Sciatic nerve (tissue), 2 donors: Measurements from ENCODE around the gene BRD2. TPM values are rescaled to one million over a fixed set of nuclear protein-coding genes. Genes with fewer than 3 reads are reported as not detected.

Experiments used
- ATAC-seq: fragments of 200-7000 bp; cut with Tn5 transposase; one replicate; pipeline ENCODE4 v1.9.1; 2020; ENCODE audit warnings: mild to moderate bottlenecking, moderate library complexity
- DNase-seq: peaks from one replicate; pipeline ENCODE4 v3.0.0-alpha.2; 2020; ENCODE audit warnings: low spot score
- intact Hi-C: fragments of 100-400 bp; cut with DNase I; formaldehyde crosslinking; loops from one replicate; pipeline ENCODE4 v1.14.2; 2022
- total RNA-seq: library from RNA; stranded (reverse); fragmentation: NEBNext Ultra II Directional; extraction: Animal tissue kit (Norgen Biotek cat#: 25700); gene quantifications from one replicate; pipeline ENCODE4 v1.2.1, GENCODE V29; 2021
- donor health status: DM: no; HTN: no; CAD: no.
- donor health status: DM: no; HTN: no; CAD: no.

Gene BRD2
- total RNA-seq, 1 donor from 2014 or later: 188 TPM

GRCh38 chr6:32969685-32970412 lies 1.5 kb downstream of the BRD2 start:
- intact Hi-C loops: no loop called here
- DNase-seq (peak; percentile 88), ATAC-seq (peak; percentile 25)

GRCh38 chr6:32970413-32971241 lies 2.2 kb downstream of the BRD2 start:
- ATAC-seq (peak; percentile 69), DNase-seq (peak; percentile 95)
- intact Hi-C loops: no loop called here

GRCh38 chr6:32971242-32971580 lies 2.8 kb downstream of the BRD2 start:
- DNase-seq: no peak
- ATAC-seq: no peak
- intact Hi-C loops: no loop called here

- intact Hi-C loops: no loop called here
- DNase-seq: peak; percentile 100
- ATAC-seq: peak; percentile 79
These were observed 3.4 kb downstream of the BRD2 start for GRCh38 chr6:32971581-32972352.

- DNase-seq (peak; percentile 77), ATAC-seq (no peak)
- intact Hi-C loops: no loop called here
These were observed 4.2 kb downstream of the BRD2 start for GRCh38 chr6:32972353-32973143.

- peak; percentile 71 for DNase-seq
- intact Hi-C loops: no loop called here
These were observed 5.0 kb downstream of the BRD2 start for GRCh38 chr6:32973144-32974015.

GRCh38 chr6:32974016-32974333 lies 5.6 kb downstream of the BRD2 start:
- intact Hi-C loops: no loop called here
- ATAC-seq: no peak
- no peak for DNase-seq

More at GRCh38 chr6:32973144-32974015, 5.0 kb downstream of the BRD2 start:
- ATAC-seq: no peak

- no peak for DNase-seq
- intact Hi-C loops: no loop called here
These were observed 6.3 kb downstream of the BRD2 start for GRCh38 chr6:32974541-32975308.

GRCh38 chr6:32975886-32976285 lies 7.5 kb downstream of the BRD2 start:
- no peak for DNase-seq
- intact Hi-C loops: no loop called here
- no peak for ATAC-seq

More at GRCh38 chr6:32974541-32975308, 6.3 kb downstream of the BRD2 start:
- no peak for ATAC-seq

GRCh38 chr6:32976334-32977069 lies 8.1 kb downstream of the BRD2 start:
- ATAC-seq (no peak), DNase-seq (no peak)
- intact Hi-C loops: no loop called here

GRCh38 chr6:32977272-32977952 lies 9.0 kb downstream of the BRD2 start:
- no peak for DNase-seq
- no peak for ATAC-seq
- intact Hi-C loops: no loop called here

GRCh38 chr6:32977953-32978324 lies 9.5 kb downstream of the BRD2 start:
- DNase-seq (no peak), ATAC-seq (no peak)
- intact Hi-C loops: no loop called here

- DNase-seq: no peak
- ATAC-seq: no peak
- intact Hi-C loops: loop anchor here (10.0 kb wide), 1 partner anchor 45 kb away; no protein-coding TSS in a partner anchor
These were observed 11.5 kb downstream of the BRD2 start for GRCh38 chr6:32979720-32980487.

- DNase-seq (no peak), ATAC-seq (no peak)
- intact Hi-C loops: loop anchor here (10.0 kb wide), 1 partner anchor 46 kb away; no protein-coding TSS in a partner anchor
These were observed 12.2 kb downstream of the BRD2 start for GRCh38 chr6:32980488-32981038.

- ATAC-seq (no peak), DNase-seq (no peak)
- intact Hi-C loops: loop anchor here (10.0 kb wide), 1 partner anchor 47 kb away; no protein-coding TSS in a partner anchor
These were observed 13.8 kb downstream of the BRD2 start for GRCh38 chr6:32982084-32982701.
